Nephron (organoid): ENCODE measurements around the gene BCL2L2.

Experiments
- H3K27ac Mint-ChIP-seq, 3 experiments: 2 replicates each; pipeline ENCODE4 v1.8.0; 2020; ENCODE audit warnings: mixed read lengths in 3 of 3, mild to moderate bottlenecking in 2 of 3, moderate library complexity in 1 of 3
- H3K27me3 Mint-ChIP-seq: 2 replicates; pipeline ENCODE4 v1.8.0; 2021; ENCODE audit warnings: low read depth, mild to moderate bottlenecking, moderate library complexity, mixed read lengths
- H3K36me3 Mint-ChIP-seq: 2 replicates; pipeline ENCODE4 v1.8.0; 2020; ENCODE audit warnings: low read depth, mixed read lengths
- H3K4me1 Mint-ChIP-seq: 2 replicates; pipeline ENCODE4 v1.8.0; 2020; ENCODE audit warnings: mixed read lengths
- H3K4me3 Mint-ChIP-seq, 3 experiments: 2 replicates each; pipeline ENCODE4 v1.8.0; 2020; ENCODE audit warnings: mild to moderate bottlenecking in 3 of 3, mixed read lengths in 3 of 3, moderate library complexity in 2 of 3
- H3K9me3 Mint-ChIP-seq: 2 replicates; pipeline ENCODE4 v1.8.0; 2020; ENCODE audit warnings: mixed read lengths
- TF ChIP-seq, protein P1 (sequence below), 3 experiments: fragments of 200-600 bp; sonication (generic); IDR thresholded peaks; one replicate each; pipeline ENCODE4 v1.5.0; 2021; ENCODE audit warnings: antibody characterized with exemption in 3 of 3; ENCODE audit not compliant: unreplicated experiment in 3 of 3

BCL2L2 gene

DNA sequence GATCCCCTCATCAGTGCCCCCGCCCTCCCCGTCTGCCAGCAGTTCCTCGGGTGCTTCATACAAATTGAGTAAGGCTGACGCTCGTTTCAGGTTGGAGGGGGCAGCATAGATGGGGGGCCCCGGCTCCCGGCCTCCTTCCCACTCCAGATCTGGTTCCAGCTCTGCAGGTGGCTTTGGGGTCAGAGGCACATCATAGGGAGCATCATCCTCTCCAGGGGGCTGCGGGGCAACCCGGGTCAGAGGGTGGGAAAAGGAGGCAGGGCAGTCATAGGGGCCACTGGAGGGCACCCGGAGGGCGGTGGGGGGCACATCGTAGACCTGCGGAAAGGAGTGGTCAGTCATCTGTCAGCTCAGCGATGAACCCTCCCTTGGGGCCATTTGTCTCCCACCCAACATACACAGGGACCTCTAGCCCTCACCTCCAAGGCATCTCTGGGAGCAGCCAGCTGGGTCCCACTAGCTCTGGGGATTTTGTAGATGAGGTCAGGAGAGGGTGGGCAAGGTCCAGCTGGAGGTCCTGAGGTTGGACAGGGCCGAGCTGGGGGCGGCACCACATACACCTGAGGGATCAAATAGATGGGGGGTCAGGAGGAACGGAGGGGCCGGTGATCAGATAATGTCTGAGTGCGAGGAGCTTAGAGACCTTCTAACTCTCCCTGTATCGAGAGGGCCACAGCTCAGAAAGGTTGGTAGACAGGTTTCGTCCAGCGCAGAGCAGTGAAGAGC lies 53.3 kb downstream of the BCL2L2 start:
- no peak overlapping the region for H3K4me3 Mint-ChIP-seq
- TF ChIP-seq, protein P1, sequence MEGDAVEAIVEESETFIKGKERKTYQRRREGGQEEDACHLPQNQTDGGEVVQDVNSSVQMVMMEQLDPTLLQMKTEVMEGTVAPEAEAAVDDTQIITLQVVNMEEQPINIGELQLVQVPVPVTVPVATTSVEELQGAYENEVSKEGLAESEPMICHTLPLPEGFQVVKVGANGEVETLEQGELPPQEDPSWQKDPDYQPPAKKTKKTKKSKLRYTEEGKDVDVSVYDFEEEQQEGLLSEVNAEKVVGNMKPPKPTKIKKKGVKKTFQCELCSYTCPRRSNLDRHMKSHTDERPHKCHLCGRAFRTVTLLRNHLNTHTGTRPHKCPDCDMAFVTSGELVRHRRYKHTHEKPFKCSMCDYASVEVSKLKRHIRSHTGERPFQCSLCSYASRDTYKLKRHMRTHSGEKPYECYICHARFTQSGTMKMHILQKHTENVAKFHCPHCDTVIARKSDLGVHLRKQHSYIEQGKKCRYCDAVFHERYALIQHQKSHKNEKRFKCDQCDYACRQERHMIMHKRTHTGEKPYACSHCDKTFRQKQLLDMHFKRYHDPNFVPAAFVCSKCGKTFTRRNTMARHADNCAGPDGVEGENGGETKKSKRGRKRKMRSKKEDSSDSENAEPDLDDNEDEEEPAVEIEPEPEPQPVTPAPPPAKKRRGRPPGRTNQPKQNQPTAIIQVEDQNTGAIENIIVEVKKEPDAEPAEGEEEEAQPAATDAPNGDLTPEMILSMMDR (IDR thresholded peaks at IDR 0.05; ENCODE audit: unreplicated experiment in 3 of 3): no peak
- H3K27me3 Mint-ChIP-seq: no peaks in the 10 kb centered on the region
- peaks cover 41% of the 10 kb centered on the region for H3K4me1 Mint-ChIP-seq
- H3K9me3 Mint-ChIP-seq: no peaks in the 10 kb centered on the region
- H3K27ac Mint-ChIP-seq: peak overlapping the region in 1 of 3 experiments; percentile 52
- peaks cover 33% of the 10 kb centered on the region for H3K36me3 Mint-ChIP-seq

DNA sequence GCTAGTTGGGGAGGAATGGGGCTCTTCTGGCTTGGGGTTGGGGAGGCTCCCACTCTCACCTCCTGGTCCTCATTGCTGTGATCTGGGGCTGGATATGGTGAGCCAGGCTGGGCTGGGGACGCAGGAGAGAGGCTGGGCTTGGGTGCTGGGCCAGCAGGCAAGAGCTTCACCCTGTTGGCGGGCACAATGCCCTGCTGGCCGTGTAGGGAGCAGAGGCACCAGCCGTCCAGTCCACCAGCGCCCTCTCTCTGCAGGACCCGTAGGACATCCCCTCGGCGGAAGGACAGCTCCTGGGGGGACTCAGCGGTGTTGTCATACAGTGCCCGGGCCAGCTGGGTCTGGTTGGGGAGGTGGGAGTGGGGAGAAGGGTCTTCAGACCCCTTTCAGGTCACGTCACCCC lies 53.9 kb downstream of the BCL2L2 start:
- no peaks in the 10 kb centered on the region for H3K9me3 Mint-ChIP-seq
- peak overlapping the region in 1 of 3 experiments; percentile 52 for H3K27ac Mint-ChIP-seq
- TF ChIP-seq, protein P1 (IDR thresholded peaks at IDR 0.05; ENCODE audit: unreplicated experiment in 3 of 3): no peak
- no peaks in the 10 kb centered on the region for H3K27me3 Mint-ChIP-seq
- H3K36me3 Mint-ChIP-seq: peaks cover 33% of the 10 kb centered on the region
- peaks cover 41% of the 10 kb centered on the region for H3K4me1 Mint-ChIP-seq
- no peak overlapping the region for H3K4me3 Mint-ChIP-seq

DNA sequence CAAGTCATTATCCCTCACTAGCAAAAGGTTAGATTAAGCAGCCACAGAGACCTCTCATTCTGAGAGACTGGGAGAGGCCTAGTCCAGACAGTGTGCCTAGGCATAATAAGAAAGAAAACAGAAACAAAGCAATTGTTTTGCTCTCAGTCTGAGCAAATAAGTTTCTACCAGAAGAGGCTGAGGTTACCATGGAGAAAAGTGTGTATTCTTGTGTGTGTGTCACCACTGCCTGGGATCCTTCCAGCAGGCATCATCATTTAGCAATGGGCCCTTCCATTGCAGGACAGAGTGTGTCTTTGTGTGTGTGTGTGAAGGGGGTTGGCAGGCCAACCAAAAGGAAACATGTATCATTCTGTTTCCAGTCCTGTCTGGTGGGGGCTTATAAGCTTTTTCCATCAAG lies 54.7 kb downstream of the BCL2L2 start:
- Mint-ChIP-seq H3K27ac (peak overlapping the region in 2 of 3 experiments; percentile 22 to 52), H3K36me3 (peaks cover 29% of the 10 kb centered on the region)

More for the DNA sequence above, 54.7 kb downstream of the BCL2L2 start:
- H3K27me3 Mint-ChIP-seq: no peaks in the 10 kb centered on the region
- H3K9me3 Mint-ChIP-seq: no peaks in the 10 kb centered on the region
- H3K4me3 Mint-ChIP-seq: peak overlapping the region in 2 of 3 experiments; percentile 59 to 62
- TF ChIP-seq, protein P1 (IDR thresholded peaks at IDR 0.05; ENCODE audit: unreplicated experiment in 3 of 3): no peak
- peaks cover 41% of the 10 kb centered on the region for H3K4me1 Mint-ChIP-seq
